Spleen (tissue), 7 donors: ENCODE data around the gene RERE.
"Not testable (repeated sequence)": the region's sequence is repeated elsewhere in the genome, so short reads cannot be mapped to it uniquely, and the experiment has no call there.

Source experiments
- POLR2A ChIP-seq, 3 donors: fragments of 450-650 bp; IDR thresholded peaks; one replicate each; pipeline ENCODE4 v1.5.1; 2017; ENCODE audit warnings: antibody characterized with exemption in 3 of 3, mild to moderate bottlenecking in 1 of 3
- POLR2AphosphoS5 ChIP-seq, 3 donors: sonication (generic); formaldehyde crosslinking; IDR thresholded peaks; one replicate each; pipeline ENCODE4 v1.5.1; 2017; ENCODE audit warnings: antibody characterized with exemption in 3 of 3
- TF ChIP-seq, protein P1 (sequence below), 11 experiments: fragments of 200-600 bp in 7 of 11; fragments of 450-650 bp in 4 of 11; sonication (generic) in 4 of 11; IDR thresholded peaks in 8 of 11; conservative IDR thresholded peaks in 3 of 11; 1 replicate in 7 of 11; 2 replicates in 4 of 11; pipeline versions ENCODE4 v1.4.0 to v1.8.0; 2016 to 2021; ENCODE audit warnings: antibody characterized with exemption in 11 of 11, inconsistent platforms in 4 of 11, mild to moderate bottlenecking in 1 of 11
- donor health status: DM: no; HTN: no; CAD: no; lungs with moderate emphysema.
- donor health status: DM: no; HTN: no; CAD: no.
- donor health status: DM: no; HTN: no; CAD: no.

DNA sequence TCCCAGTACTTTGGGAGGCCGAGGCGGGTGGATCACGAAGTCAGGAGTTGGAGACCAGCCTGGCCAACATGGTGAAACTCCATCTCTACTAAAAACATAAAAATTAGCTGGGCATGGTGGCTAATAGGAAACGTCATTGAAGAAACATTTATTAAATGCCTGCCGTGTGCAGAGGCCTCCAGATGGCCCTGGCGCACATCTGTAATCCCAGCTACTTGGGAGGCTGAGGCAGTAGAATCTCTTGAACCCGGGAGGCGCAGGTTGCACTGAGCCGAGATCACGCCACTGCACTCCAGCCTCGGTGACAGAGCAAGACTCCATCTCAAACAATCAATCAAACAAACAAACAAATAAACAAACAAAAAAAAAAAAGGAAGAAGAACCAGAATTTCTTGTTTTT lies 368.9 kb downstream of the RERE start:
- TF ChIP-seq, protein P1, sequence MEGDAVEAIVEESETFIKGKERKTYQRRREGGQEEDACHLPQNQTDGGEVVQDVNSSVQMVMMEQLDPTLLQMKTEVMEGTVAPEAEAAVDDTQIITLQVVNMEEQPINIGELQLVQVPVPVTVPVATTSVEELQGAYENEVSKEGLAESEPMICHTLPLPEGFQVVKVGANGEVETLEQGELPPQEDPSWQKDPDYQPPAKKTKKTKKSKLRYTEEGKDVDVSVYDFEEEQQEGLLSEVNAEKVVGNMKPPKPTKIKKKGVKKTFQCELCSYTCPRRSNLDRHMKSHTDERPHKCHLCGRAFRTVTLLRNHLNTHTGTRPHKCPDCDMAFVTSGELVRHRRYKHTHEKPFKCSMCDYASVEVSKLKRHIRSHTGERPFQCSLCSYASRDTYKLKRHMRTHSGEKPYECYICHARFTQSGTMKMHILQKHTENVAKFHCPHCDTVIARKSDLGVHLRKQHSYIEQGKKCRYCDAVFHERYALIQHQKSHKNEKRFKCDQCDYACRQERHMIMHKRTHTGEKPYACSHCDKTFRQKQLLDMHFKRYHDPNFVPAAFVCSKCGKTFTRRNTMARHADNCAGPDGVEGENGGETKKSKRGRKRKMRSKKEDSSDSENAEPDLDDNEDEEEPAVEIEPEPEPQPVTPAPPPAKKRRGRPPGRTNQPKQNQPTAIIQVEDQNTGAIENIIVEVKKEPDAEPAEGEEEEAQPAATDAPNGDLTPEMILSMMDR (IDR thresholded peaks at IDR 0.05 in 8 of 11, conservative IDR thresholded peaks at IDR 0.05 in 3 of 11) = not testable (repeated sequence)
- TF ChIP-seq POLR2A, POLR2AphosphoS5 (IDR thresholded peaks at IDR 0.05): not testable (repeated sequence)
